Fibroblast of skin of scalp (primary cell): ENCODE data around the gene TLCD3B.

Experiments
- DNase-seq: peaks from one replicate; pipeline ENCODE4 v3.0.0-alpha.2; 2013

TLCD3B gene

GRCh38 chr16:29988346-29989075 lies 42.6 kb downstream of the TLCD3B start:
- DNase-seq, result no peak

DNA sequence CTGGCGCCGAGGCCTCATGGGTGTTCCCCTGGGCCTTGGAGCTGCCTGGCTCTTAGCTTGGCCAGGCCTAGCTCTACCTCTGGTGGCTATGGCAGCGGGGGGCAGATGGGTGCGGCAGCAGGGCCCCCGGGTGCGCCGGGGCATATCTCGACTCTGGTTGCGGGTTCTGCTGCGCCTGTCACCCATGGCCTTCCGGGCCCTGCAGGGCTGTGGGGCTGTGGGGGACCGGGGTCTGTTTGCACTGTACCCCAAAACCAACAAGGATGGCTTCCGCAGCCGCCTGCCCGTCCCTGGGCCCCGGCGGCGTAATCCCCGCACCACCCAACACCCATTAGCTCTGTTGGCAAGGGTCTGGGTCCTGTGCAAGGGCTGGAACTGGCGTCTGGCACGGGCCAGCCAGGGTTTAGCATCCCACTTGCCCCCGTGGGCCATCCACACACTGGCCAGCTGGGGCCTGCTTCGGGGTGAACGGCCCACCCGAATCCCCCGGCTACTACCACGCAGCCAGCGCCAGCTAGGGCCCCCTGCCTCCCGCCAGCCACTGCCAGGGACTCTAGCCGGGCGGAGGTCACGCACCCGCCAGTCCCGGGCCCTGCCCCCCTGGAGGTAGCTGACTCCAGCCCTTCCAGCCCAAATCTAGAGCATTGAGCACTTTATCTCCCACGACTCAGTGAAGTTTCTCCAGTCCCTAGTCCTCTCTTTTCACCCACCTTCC lies 43.5 kb downstream of the TLCD3B start:
- no peak for DNase-seq

DNA sequence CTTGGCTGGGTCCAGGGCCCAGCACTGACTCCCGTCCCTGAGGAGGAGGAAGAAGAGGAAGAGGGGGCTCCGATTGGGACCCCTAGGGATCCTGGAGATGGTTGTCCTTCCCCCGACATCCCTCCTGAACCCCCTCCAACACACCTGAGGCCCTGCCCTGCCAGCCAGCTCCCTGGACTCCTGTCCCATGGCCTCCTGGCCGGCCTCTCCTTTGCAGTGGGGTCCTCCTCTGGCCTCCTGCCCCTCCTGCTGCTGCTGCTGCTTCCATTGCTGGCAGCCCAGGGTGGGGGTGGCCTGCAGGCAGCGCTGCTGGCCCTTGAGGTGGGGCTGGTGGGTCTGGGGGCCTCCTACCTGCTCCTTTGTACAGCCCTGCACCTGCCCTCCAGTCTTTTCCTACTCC lies 44.1 kb downstream of the TLCD3B start:
- DNase-seq, result no peak

GRCh38 chr16:29986231-29986630 lies 44.8 kb downstream of the TLCD3B start:
- no peak for DNase-seq

DNA sequence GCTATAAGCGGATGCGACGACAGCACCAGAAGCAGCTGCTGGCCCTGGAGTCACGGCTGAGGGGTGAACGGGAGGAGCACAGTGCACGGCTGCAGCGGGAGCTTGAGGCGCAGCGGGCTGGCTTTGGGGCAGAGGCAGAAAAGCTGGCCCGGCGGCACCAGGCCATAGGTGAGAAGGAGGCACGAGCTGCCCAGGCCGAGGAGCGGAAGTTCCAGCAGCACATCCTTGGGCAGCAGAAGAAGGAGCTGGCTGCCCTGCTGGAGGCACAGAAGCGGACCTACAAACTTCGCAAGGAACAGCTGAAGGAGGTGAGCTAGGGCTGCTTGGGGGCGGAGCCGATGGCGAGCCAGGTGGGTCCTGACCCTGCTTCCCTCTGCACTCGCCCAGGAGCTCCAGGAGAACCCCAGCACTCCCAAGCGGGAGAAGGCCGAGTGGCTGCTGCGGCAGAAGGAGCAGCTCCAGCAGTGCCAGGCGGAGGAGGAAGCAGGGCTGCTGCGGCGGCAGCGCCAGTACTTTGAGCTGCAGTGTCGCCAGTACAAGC lies 45.7 kb downstream of the TLCD3B start:
- no peak for DNase-seq

- DNase-seq, result no peak
Observed at GRCh38 chr16:29984764-29985147, 46.3 kb downstream of the TLCD3B start.

- no peak for DNase-seq
Observed at GRCh38 chr16:29984137-29984763, 46.8 kb downstream of the TLCD3B start.

GRCh38 chr16:29983420-29984136 lies 47.5 kb downstream of the TLCD3B start:
- DNase-seq, result no peak

- no peak for DNase-seq
Observed at GRCh38 chr16:29982560-29983419, 48.3 kb downstream of the TLCD3B start.

- DNase-seq, result no peak
Observed at GRCh38 chr16:29978564-29979270, 52.4 kb downstream of the TLCD3B start.

- no peak for DNase-seq
Observed at GRCh38 chr16:29978081-29978480, 53.0 kb downstream of the TLCD3B start.

- no peak for DNase-seq
Observed at GRCh38 chr16:29977063-29977825, 53.8 kb downstream of the TLCD3B start.

DNA sequence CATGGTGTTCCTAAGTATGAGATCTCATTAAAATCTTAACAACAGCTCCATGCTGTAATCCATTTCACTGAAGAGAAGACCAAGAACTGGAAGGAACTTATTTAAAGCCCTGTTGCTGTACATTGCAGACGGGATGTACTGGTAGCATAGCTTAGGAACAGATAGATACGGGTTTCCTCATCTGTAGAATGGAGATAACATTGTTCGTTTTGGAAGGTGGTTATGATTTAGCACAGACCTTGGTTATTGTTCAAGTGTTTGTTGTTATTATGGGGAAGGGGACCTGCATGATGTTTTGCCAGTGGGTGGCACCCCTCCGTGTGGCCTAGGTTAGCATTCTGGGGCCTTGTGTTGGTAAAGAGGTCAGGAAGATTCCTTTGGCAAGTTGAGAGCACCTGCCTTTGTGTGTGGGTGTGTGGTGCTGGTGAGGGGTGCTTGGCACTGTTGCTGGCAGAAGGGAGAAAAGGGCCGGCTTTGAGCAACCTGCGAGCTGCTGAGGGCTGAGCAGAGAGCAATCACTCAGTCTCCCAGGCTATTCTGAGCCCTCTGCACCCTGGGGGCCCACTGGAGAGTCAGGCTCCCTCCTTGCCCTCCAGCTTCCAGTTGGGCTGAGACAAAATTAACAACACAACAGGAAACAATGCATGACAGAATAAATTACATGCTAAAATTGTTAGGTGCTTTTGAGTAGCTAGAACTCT lies 55.1 kb downstream of the TLCD3B start:
- no peak for DNase-seq

DNA sequence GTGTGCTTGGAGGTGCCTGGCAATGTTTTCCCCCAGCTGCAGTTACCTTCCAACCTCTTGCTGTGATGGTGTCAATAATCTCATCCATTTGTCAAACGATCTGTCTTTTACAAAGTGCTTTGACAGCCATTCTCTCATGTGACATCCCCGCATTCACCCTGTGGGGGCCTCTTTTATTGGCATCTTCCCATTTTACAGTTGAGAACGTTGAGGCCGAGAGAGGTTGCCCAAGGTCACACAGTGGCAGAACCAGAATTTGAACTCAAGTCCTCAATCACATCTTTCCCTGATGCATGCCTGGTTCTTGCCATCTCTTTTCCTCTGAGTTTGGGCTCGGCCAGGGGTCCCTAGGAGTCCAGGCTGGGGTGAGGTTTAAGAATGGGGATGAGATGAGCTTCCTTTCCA lies 55.9 kb downstream of the TLCD3B start:
- no peak for DNase-seq
